ENCODE results near the gene CAPN5. TPM values are rescaled to one million over a fixed set of nuclear protein-coding genes. Genes with fewer than 3 reads are reported as not detected.

The CAPN5 gene
- total RNA-seq, 1 donor from 2014 or later = 12.8 TPM

- Mint-ChIP-seq H3K36me3 (ENCODE audit: unreplicated experiment) (peaks cover 3% of the 10 kb centered on the region), H3K4me1 (ENCODE audit: unreplicated experiment) (peaks cover 18% of the 10 kb centered on the region), H3K27me3 (ENCODE audit: unreplicated experiment) (no peaks in the 10 kb centered on the region), H3K9me3 (ENCODE audit: unreplicated experiment) (no peaks in the 10 kb centered on the region), H3K4me3 (ENCODE audit: unreplicated experiment) (no peak overlapping the region), H3K27ac (ENCODE audit: unreplicated experiment) (no peak overlapping the region)
- no peak for DNase-seq (ENCODE audit: extremely low spot score, unreplicated experiment)
- no peak for TF ChIP-seq CTCF (IDR thresholded peaks at IDR 0.05)
These were observed 36.5 kb downstream of the CAPN5 start for GRCh38 chr11:77103319-77103718.

DNA sequence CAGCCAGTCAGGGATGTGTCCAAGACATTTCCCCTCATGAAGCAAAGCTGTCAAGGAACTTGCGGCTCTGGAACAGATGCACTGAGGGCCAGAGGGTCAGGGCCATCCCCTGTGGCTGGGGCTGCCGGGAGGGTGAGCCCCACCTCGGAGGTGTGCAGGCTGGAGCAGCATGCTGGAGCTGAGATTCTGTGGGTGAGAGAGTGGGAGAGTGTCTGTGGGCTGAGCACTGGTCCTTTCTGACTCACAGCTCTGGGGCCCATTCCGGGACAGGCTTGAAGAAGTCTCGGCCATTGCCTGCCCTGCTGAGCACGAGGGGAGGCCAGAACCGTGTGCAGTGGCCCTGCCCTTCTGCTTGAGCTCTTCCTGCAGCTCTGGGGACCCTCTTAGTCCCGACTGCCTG, 38.0 kb downstream of the CAPN5 start:
- Mint-ChIP-seq H3K4me1 (ENCODE audit: unreplicated experiment) (peaks cover 31% of the 10 kb centered on the region), H3K4me3 (ENCODE audit: unreplicated experiment) (no peak overlapping the region), H3K9me3 (ENCODE audit: unreplicated experiment) (no peaks in the 10 kb centered on the region), H3K36me3 (ENCODE audit: unreplicated experiment) (peaks cover 3% of the 10 kb centered on the region), H3K27me3 (ENCODE audit: unreplicated experiment) (no peaks in the 10 kb centered on the region), H3K27ac (ENCODE audit: unreplicated experiment) (no peak overlapping the region)
- no peak for TF ChIP-seq CTCF (IDR thresholded peaks at IDR 0.05)
- no peak for DNase-seq (ENCODE audit: extremely low spot score, unreplicated experiment)

GRCh38 chr11:77106321-77106720, 39.5 kb downstream of the CAPN5 start:
- peaks cover 3% of the 10 kb centered on the region for H3K36me3 Mint-ChIP-seq (ENCODE audit: unreplicated experiment)
- no peak for TF ChIP-seq CTCF (IDR thresholded peaks at IDR 0.05)
- H3K27me3 Mint-ChIP-seq (ENCODE audit: unreplicated experiment) = no peaks in the 10 kb centered on the region
- peaks cover 35% of the 10 kb centered on the region for H3K4me1 Mint-ChIP-seq (ENCODE audit: unreplicated experiment)
- no peaks in the 10 kb centered on the region for H3K9me3 Mint-ChIP-seq (ENCODE audit: unreplicated experiment)
- H3K27ac Mint-ChIP-seq (ENCODE audit: unreplicated experiment) = no peak overlapping the region
- no peak for DNase-seq (ENCODE audit: extremely low spot score, unreplicated experiment)
- no peak overlapping the region for H3K4me3 Mint-ChIP-seq (ENCODE audit: unreplicated experiment)

- TF ChIP-seq CTCF (IDR thresholded peaks at IDR 0.05) = no peak
- H3K27me3 Mint-ChIP-seq (ENCODE audit: unreplicated experiment) = no peaks in the 10 kb centered on the region
- DNase-seq (ENCODE audit: extremely low spot score, unreplicated experiment) = no peak
- H3K27ac Mint-ChIP-seq (ENCODE audit: unreplicated experiment) = no peak overlapping the region
- H3K4me3 Mint-ChIP-seq (ENCODE audit: unreplicated experiment) = no peak overlapping the region
- peaks cover 3% of the 10 kb centered on the region for H3K36me3 Mint-ChIP-seq (ENCODE audit: unreplicated experiment)
- H3K4me1 Mint-ChIP-seq (ENCODE audit: unreplicated experiment) = peaks cover 35% of the 10 kb centered on the region
- H3K9me3 Mint-ChIP-seq (ENCODE audit: unreplicated experiment) = no peaks in the 10 kb centered on the region
These were observed 40.0 kb downstream of the CAPN5 start for GRCh38 chr11:77106759-77107158.

DNA sequence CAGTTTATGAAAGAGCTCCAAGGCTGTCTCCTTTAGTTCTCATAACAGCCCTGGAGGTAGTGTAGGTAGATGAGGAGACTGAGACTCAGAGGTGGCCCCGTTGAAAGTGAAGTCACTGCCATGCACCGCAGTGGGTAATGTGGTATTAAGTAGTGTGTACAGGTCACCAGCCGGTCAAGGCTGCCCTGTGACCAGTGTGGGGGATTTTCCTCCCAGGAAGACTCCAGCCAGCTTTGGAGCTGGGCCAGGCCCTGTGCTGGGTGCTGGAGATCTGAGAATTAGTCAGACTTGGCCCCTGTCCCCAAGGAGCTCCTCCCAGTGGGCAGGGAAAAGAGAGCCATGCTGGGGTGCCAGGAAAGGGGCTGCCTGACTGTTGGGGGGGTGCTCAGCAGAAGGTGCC, 41.2 kb downstream of the CAPN5 start:
- no peak overlapping the region for H3K4me3 Mint-ChIP-seq (ENCODE audit: unreplicated experiment)
- H3K27ac Mint-ChIP-seq (ENCODE audit: unreplicated experiment) = no peak overlapping the region

More for the DNA sequence above, 41.2 kb downstream of the CAPN5 start:
- peaks cover 35% of the 10 kb centered on the region for H3K4me1 Mint-ChIP-seq (ENCODE audit: unreplicated experiment)
- no peak for DNase-seq (ENCODE audit: extremely low spot score, unreplicated experiment)
- peaks cover 3% of the 10 kb centered on the region for H3K36me3 Mint-ChIP-seq (ENCODE audit: unreplicated experiment)
- no peaks in the 10 kb centered on the region for H3K27me3 Mint-ChIP-seq (ENCODE audit: unreplicated experiment)
- TF ChIP-seq CTCF (IDR thresholded peaks at IDR 0.05) = no peak
- H3K9me3 Mint-ChIP-seq (ENCODE audit: unreplicated experiment) = no peaks in the 10 kb centered on the region

All from osteocyte (in vitro differentiated cells).